HPDE6-E6E7 (cell line): Measurements from ENCODE around the gene SNAI3.

Source experiments
- DNase-seq: peaks from one replicate; pipeline ENCODE4 v3.0.0; 2011; ENCODE audit warnings: missing footprints; ENCODE audit errors: extremely low spot score

The SNAI3 gene

DNA sequence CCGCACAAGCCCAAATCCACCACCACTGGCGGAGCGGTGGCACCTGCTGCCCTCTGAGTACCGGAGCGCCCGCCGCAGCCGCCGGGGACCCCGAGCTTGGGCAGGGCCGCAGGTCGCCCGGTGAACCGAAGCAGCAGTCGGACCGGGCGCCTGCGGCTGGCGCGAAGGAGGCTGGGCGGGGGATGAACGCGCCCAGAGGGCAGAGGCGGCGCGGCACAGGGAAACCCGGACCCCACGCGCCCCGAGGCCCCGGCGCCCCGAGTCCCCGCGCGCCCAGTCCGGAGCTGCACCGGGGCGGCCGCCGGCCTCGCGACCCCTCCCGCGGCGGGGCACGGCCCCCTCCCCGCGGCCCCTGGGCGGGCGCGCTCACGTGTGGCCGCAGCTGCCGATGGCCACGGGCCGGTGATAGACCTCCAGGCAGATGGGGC lies 19.5 kb upstream of the SNAI3 start:
- DNase-seq: peak; percentile 23

DNA sequence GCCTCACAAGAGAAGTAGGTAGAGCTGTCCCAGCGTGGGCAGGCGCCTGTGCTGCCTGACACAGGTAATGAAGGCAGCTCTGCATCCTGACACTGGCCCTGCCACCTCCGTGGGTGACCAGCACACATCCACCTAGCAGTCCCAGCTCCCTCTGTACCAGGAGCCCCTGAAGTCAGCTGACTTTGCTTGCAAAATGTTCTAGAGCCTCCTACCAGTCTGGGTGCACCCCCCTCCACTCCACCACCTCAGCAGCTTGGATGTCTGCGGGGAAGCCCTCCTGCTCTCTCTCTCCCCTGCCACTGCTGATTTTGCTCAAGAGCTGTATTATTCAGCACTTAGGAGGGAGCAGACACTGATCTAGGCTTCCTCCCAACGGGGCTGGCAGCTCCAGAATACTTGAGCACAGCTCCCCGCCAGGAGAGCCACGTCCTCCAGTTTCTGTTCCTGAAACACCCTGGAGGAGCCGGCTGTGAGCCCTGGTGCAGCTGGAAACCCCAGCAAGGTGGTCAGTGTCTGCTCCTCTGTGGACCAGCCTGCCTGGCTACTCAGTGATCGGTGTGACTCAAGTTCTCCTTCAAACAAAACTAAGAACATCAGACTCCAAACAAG lies 18.9 kb upstream of the SNAI3 start:
- DNase-seq: peak; percentile 40

GRCh38 chr16:88703486-88704309 lies 17.4 kb upstream of the SNAI3 start:
- no peak for DNase-seq

GRCh38 chr16:88702371-88703210 lies 16.3 kb upstream of the SNAI3 start:
- no peak for DNase-seq

GRCh38 chr16:88701581-88702370 lies 15.5 kb upstream of the SNAI3 start:
- DNase-seq: no peak

DNA sequence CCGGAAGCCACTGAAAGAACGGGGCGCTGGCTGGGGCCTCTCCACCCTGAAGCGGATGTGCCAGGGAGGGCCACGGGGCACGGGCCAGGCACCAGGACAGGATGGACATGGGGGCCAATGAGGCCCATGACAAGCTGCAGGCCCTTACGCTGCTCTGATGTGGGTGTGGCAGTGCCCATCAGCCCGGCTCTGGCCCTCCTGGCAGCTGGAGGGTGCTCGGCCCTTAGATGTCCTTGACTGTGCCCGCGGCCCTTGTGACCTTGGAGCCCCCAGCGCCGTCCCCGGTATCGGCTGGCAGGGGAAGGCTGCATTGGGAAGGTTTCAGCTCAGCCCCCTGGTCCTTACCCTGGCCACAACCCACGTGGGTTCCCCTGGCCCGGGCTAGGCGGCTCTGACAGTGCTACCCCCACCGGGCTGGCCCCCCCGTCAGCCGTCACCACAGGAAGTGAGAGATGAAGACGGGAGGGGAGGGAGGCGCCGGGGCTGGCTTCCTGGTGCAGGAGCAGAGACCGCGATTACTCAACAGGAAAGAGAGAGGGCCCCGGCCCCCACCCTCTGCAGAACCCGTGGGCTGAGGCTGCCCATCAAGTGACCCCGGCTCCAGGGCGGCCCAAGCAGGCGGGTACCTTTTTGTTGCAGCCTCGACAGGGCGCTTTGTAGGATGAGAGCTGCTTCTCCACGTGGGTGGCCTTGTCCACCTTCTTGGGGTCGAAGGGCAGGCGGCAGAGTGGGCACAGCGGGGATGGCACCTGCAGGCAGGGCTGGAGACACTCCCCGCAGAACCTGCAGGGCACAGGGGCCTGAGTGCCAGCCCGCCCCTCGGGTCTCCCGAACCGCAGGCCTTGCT lies 14.6 kb upstream of the SNAI3 start:
- DNase-seq: peak; percentile 88

DNA sequence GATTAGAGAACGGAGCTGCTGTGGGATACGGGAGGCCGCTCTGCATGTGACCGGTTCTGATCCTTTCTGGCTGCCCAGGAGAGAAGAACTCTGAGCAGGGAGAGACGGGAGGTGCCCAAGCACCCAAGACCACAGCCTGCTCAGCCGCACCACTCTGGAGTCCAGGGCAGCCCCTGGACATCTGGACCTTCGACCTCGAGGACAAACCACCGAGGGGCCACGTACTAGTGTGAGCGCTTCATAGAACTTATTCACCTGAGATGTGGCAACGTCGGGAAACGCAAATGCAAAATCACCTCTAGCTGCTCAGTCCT lies 14.0 kb upstream of the SNAI3 start:
- no peak for DNase-seq

DNA sequence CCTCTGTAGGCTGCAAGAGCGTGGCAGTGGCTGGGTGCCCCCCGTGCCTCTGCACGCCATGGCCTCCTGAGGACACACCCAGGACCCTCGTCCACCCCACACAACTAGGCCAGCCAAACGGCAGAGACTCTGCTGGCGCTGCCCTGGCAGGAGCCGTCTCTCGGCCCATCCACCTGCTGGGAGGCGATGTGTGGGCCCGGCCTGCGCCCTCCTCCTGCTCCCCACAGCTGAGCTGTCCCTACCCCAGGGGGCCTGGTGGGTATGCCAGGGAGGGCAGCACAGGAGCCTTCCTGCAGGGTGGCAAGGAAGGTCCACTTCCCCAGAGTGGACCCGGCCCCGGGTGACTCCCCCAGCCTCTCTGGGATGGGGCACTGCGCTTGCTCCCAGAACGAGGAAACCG lies 12.9 kb upstream of the SNAI3 start:
- no peak for DNase-seq

DNA sequence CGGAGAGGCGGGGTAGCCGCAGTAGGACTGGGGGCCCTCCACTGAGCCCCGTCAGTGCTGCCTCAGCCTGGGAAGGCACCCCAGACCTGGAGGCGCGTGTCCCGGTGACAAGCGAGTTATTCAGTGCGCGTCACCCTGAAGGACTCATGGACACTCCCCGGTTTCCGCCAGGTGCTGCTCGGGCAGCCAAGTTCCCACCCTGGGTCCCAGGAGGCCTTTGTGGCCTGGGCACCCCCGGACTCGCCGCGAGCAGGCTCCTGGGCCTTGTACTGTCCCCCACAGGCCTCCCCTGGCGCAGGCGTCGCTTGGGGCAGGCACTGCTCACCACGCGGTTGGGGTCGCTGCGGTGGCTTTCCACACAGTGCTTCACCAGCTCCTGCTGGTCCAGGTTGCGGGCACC lies 12.3 kb upstream of the SNAI3 start:
- no peak for DNase-seq

GRCh38 chr16:88697831-88698615 lies 11.7 kb upstream of the SNAI3 start:
- DNase-seq: no peak

DNA sequence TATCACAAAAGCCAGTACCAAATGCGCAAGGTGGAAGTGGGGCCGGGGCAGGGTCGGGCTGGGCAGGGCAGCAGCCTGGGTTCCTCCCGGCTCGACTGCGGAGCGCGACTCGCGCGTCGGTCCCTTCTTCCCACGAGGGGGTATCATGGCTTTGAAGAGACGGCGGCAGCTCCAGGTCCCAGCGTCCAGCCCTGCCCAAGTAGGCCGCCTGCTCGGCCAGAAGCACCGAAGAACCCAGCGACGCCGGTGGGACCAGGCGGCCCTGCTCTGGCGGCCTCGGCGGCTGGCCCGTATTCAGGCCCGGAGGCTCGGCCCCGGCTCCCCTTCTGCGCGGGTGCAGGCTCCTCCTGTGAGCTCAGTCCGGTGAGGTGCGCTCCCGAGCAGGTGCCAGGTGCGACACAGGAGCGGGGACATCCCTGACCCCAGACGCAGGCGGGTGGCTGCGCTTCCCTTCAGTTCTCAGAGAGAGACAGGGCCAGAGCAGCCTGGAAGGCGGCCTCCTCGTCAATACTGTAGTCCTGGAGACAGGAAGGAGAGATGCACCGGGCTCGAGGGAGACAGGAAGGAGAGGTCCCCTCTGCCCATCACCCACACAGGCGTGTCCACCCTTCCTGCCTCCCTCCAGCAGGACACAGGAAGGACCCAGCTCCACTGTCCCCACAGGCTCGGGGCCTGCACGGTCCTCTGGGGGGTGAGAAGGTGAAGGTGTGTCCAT lies 11.0 kb upstream of the SNAI3 start:
- no peak for DNase-seq

GRCh38 chr16:88696441-88696840 lies 10.1 kb upstream of the SNAI3 start:
- DNase-seq: no peak

DNA sequence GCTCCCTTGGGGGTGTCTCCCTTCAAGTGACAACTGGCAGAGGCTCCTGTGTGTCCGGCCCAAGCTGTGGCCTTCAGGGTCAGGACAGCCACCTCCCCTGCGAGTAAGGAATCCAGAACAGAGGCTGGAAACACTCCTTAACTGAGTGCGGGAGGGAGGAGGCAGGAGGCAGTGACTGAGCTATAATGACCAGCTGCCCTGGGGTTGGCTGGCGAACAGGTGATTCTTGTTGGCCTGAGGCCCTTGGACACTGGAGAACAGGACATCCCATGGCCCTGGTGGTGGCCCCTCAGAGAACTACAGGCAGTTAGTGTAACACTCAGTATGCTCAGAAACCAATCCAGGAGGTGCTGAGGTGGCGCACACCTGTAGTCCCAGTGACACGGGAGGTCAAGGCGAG lies 9.4 kb upstream of the SNAI3 start:
- no peak for DNase-seq

DNA sequence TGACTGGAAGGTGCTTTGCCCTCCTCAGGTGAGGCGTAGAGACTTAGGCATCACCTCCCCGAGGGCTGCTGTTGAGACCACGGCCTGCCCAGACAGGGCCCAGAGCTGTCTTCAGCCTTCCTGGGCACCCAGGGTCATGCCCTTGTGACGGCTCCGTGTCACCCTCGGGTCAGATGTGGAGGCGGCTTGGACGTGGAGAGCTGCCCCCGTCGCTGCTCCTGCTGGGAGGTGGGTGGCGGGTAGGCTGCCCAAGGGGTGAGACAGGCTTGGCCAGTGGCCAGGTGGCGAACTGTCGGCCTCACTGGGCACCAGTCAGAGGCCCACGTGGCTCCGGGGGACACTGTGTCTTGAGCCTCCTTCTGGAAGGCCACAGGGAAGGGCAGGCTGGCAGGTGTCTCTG lies 8.9 kb upstream of the SNAI3 start:
- DNase-seq: no peak

GRCh38 chr16:88694221-88695087 lies 8.1 kb upstream of the SNAI3 start:
- no peak for DNase-seq

DNA sequence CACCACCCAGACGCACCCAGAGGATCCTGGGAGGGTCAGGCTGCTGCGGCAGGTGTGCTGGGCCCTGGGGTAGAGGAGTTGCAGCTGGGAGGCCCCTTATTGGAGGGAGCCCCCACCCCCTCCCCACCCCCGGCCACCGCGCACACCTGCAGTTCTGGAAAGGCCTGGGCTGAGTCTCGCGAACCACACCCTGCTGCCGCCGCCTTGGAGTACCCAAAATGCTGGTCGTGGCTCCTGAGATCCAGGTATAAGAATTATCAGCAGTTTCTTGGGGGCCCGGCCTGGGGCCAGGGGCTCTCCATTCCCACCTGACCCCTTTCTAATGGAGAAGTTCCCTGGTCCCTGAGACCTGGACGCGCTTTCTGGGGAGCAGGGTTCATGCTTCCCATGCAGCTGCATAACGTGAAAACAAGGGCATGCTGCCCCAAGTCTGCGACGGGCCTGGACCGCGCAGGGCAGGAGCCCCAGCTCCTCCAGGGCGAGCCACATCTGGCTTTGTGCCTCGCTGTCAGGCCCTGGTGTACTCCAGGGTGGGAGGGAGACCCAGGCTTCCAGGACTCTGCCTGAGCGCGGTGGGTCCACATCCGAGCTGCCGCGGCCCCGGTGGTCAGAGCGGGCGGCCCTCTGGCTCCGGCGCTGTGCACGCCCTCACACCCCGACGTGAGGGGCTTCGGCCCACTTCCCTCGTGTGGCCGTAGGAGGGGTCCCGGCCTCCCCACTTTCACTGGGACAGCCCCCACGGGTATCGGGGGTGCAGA lies 7.3 kb upstream of the SNAI3 start:
- no peak for DNase-seq

DNA sequence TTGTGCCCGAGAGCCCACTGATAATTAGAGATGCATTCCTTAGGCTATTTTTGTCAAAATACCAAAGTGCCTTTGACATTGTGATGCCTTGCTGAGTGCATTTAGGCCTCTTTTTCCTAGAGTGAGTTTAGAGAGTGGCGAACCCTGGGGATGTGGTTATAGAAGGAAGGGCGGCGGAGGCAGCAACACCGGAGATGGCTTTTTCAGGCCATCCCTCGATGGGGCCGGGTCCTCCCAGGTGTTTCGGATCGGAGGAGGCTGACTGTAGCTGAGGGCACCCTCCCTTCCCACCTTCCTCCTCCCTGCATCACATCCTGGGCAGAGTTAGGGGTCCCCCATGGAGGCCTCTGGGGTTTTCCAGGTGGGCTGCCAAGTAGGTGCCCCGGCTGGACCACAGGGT lies 6.6 kb upstream of the SNAI3 start:
- DNase-seq: no peak
